ENCODE results near the gene POLD3. TPM values are rescaled to one million over a fixed set of nuclear protein-coding genes. Genes with fewer than 3 reads are reported as not detected.
"Not testable (repeated sequence)": the region's sequence is repeated elsewhere in the genome, so short reads cannot be mapped to it uniquely, and the experiment has no call there.

Gene POLD3
- total and polyA plus RNA-seq, 4 donors = 7.6 to 21.1 (median 15.0) TPM

GRCh38 chr11:74581954-74582547 is 10.3 kb upstream of the POLD3 start:
- ATAC-seq (ENCODE audit: insufficient read depth, low FRiP score) (no peak), DNase-seq (no peak)
- Histone ChIP-seq H3K27ac (ENCODE audit: low read depth in 1 of 2, low read length in 1 of 2) (no peak overlapping the region), H3K4me1 (ENCODE audit: control insufficient read depth in 5 of 5, insufficient read depth in 5 of 5, low read length in 5 of 5) (no peaks in the 10 kb centered on the region), H3K36me3 (ENCODE audit: control insufficient read depth in 4 of 4, insufficient read depth in 4 of 4, low read length in 4 of 4) (no peaks in the 10 kb centered on the region), H3K9me3 (ENCODE audit: control insufficient read depth in 4 of 4, insufficient read depth in 3 of 4, low read length in 3 of 4) (no peaks in the 10 kb centered on the region), H3K9ac (ENCODE audit: insufficient read depth in 1 of 2, low read length in 2 of 2) (no peak overlapping the region), H3K4me3 (no peak overlapping the region), H3K27me3 (ENCODE audit: control insufficient read depth in 3 of 3, insufficient read depth in 3 of 3, low read length in 2 of 3) (no peaks in the 10 kb centered on the region)
- WGBS, 2 donors = 96 to 98% methylated on average over 4 of the region's 4 CpGs
- TF ChIP-seq, protein P1, sequence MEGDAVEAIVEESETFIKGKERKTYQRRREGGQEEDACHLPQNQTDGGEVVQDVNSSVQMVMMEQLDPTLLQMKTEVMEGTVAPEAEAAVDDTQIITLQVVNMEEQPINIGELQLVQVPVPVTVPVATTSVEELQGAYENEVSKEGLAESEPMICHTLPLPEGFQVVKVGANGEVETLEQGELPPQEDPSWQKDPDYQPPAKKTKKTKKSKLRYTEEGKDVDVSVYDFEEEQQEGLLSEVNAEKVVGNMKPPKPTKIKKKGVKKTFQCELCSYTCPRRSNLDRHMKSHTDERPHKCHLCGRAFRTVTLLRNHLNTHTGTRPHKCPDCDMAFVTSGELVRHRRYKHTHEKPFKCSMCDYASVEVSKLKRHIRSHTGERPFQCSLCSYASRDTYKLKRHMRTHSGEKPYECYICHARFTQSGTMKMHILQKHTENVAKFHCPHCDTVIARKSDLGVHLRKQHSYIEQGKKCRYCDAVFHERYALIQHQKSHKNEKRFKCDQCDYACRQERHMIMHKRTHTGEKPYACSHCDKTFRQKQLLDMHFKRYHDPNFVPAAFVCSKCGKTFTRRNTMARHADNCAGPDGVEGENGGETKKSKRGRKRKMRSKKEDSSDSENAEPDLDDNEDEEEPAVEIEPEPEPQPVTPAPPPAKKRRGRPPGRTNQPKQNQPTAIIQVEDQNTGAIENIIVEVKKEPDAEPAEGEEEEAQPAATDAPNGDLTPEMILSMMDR (IDR thresholded peaks at IDR 0.05; ENCODE audit: control extremely low read depth, extremely low read depth) = no peak

GRCh38 chr11:74583024-74583624 is 9.3 kb upstream of the POLD3 start:
- no peak overlapping the region for H3K4me3 ChIP-seq
- no peaks in the 10 kb centered on the region for H3K9me3 ChIP-seq (ENCODE audit: control insufficient read depth in 4 of 4, insufficient read depth in 3 of 4, low read length in 3 of 4)
- DNase-seq (no peak), ATAC-seq (ENCODE audit: insufficient read depth, low FRiP score) (no peak)
- no peaks in the 10 kb centered on the region for H3K36me3 ChIP-seq (ENCODE audit: control insufficient read depth in 4 of 4, insufficient read depth in 4 of 4, low read length in 4 of 4)
- WGBS, 2 donors = 77 to 85% methylated on average over 3 of the region's 3 CpGs
- H3K4me1 ChIP-seq (ENCODE audit: control insufficient read depth in 5 of 5, insufficient read depth in 5 of 5, low read length in 5 of 5) = no peaks in the 10 kb centered on the region
- no peak overlapping the region for H3K27ac ChIP-seq (ENCODE audit: low read depth in 1 of 2, low read length in 1 of 2)
- H3K9ac ChIP-seq (ENCODE audit: insufficient read depth in 1 of 2, low read length in 2 of 2) = no peak overlapping the region
- no peaks in the 10 kb centered on the region for H3K27me3 ChIP-seq (ENCODE audit: control insufficient read depth in 3 of 3, insufficient read depth in 3 of 3, low read length in 2 of 3)
- TF ChIP-seq, protein P1 (IDR thresholded peaks at IDR 0.05; ENCODE audit: control extremely low read depth, extremely low read depth) = no peak

DNA sequence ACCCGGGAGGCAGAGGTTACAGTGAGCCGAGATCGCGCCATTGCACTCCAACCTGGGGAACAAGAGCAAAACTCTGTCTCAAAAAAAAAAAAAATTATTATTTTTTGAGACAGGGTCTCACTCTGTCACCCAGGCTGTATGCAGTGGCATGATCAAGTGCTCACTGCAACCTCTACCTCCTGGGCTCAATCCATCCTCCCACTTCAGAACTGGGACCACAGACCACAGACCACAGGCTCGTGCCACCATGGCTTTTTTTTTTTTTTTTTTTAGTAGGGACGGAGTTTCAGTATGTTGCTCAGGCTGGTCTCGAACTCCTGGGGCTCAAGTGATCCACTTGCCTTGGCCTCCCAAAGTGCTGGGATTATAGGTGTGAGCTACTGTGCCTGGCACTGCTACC is 1.9 kb upstream of the POLD3 start:
- H3K4me3 ChIP-seq; H3K36me3 ChIP-seq (ENCODE audit: control insufficient read depth in 4 of 4, insufficient read depth in 4 of 4, low read length in 4 of 4); DNase-seq; ATAC-seq (ENCODE audit: insufficient read depth, low FRiP score); H3K9ac ChIP-seq (ENCODE audit: insufficient read depth in 1 of 2, low read length in 2 of 2); H3K27me3 ChIP-seq (ENCODE audit: control insufficient read depth in 3 of 3, insufficient read depth in 3 of 3, low read length in 2 of 3); H3K9me3 ChIP-seq (ENCODE audit: control insufficient read depth in 4 of 4, insufficient read depth in 3 of 4, low read length in 3 of 4); H3K27ac ChIP-seq (ENCODE audit: low read depth in 1 of 2, low read length in 1 of 2): not testable (repeated sequence)
- H3K4me1 ChIP-seq (ENCODE audit: control insufficient read depth in 5 of 5, insufficient read depth in 5 of 5, low read length in 5 of 5) = peaks cover 0 to 14% (median 5%) of the 10 kb centered on the region in 5 donors
- 90 to 91% methylated on average over 7 of the region's 7 CpGs for WGBS, 2 donors

- no peak for DNase-seq
- ATAC-seq (ENCODE audit: insufficient read depth, low FRiP score) = peak; percentile 1
- peaks cover 2 to 14% (median 8%) of the 10 kb centered on the region in 4 donors for H3K36me3 ChIP-seq (ENCODE audit: control insufficient read depth in 4 of 4, insufficient read depth in 4 of 4, low read length in 4 of 4)
- H3K4me3 ChIP-seq = no peak overlapping the region
- TF ChIP-seq, protein P1 (IDR thresholded peaks at IDR 0.05; ENCODE audit: control extremely low read depth, extremely low read depth) = no peak
- no peaks in the 10 kb centered on the region for H3K27me3 ChIP-seq (ENCODE audit: control insufficient read depth in 3 of 3, insufficient read depth in 3 of 3, low read length in 2 of 3)
- 14 to 27% methylated on average over 7 of the region's 7 CpGs for WGBS, 2 donors
- peaks cover 0 to 14% (median 5%) of the 10 kb centered on the region in 5 donors for H3K4me1 ChIP-seq (ENCODE audit: control insufficient read depth in 5 of 5, insufficient read depth in 5 of 5, low read length in 5 of 5)
- no peaks in the 10 kb centered on the region for H3K9me3 ChIP-seq (ENCODE audit: control insufficient read depth in 4 of 4, insufficient read depth in 3 of 4, low read length in 3 of 4)
- peak overlapping the region in 1 of 2 donors; percentile 22 for H3K27ac ChIP-seq (ENCODE audit: low read depth in 1 of 2, low read length in 1 of 2)
- H3K9ac ChIP-seq (ENCODE audit: insufficient read depth in 1 of 2, low read length in 2 of 2) = peak overlapping the region in 1 of 2 donors; percentile 76
Observed at GRCh38 chr11:74592063-74592440, 330 bp upstream of the POLD3 start.
